ENCODE measurements around the gene ZNF280D. TPM values are rescaled to one million over a fixed set of nuclear protein-coding genes. Genes with fewer than 3 reads are reported as not detected.
"Not testable (repeated sequence)": the region's sequence is repeated elsewhere in the genome, so short reads cannot be mapped to it uniquely, and the experiment has no call there.

Gene ZNF280D
- 17.7 and 20.3 TPM in 2 replicates for total RNA-seq (2014; rRNA removed; shearing (Covaris generic))

GRCh38 chr15:56733136-56734012, at the start of gene ZNF280D:
Gene ZNF280D (minus strand): TSS chr15:56733509. CDS start chr15:56707109, 26,400 bp downstream.
- DNase-seq (ENCODE audit: low read depth), result peak; percentile 90

- no peak for DNase-seq (ENCODE audit: low read depth)
Measured at GRCh38 chr15:56782306-56782705, 49.0 kb upstream of the ZNF280D start.

- DNase-seq (ENCODE audit: low read depth), result no peak
Measured at GRCh38 chr15:56781666-56782065, 48.4 kb upstream of the ZNF280D start.

- DNase-seq (ENCODE audit: low read depth), result not testable (repeated sequence)
Measured at GRCh38 chr15:56780102-56780725, 46.9 kb upstream of the ZNF280D start.

- DNase-seq (ENCODE audit: low read depth), result not testable (repeated sequence)
Measured at GRCh38 chr15:56779449-56779848, 46.1 kb upstream of the ZNF280D start.

- no peak for DNase-seq (ENCODE audit: low read depth)
Measured at GRCh38 chr15:56778761-56779160, 45.5 kb upstream of the ZNF280D start.

GRCh38 chr15:56776839-56777238, 43.5 kb upstream of the ZNF280D start:
- no peak for DNase-seq (ENCODE audit: low read depth)

- DNase-seq (ENCODE audit: low read depth), result no peak
Measured at GRCh38 chr15:56775641-56776040, 42.3 kb upstream of the ZNF280D start.

GRCh38 chr15:56774356-56774755, 41.0 kb upstream of the ZNF280D start:
- no peak for DNase-seq (ENCODE audit: low read depth)

- no peak for DNase-seq (ENCODE audit: low read depth)
Measured at GRCh38 chr15:56772868-56773639, 39.7 kb upstream of the ZNF280D start.

GRCh38 chr15:56770173-56770572, 36.9 kb upstream of the ZNF280D start:
- no peak for DNase-seq (ENCODE audit: low read depth)

GRCh38 chr15:56767315-56767714, 34.0 kb upstream of the ZNF280D start:
- DNase-seq (ENCODE audit: low read depth), result no peak

- DNase-seq (ENCODE audit: low read depth), result peak; percentile 27
Measured at GRCh38 chr15:56765251-56765650, 31.9 kb upstream of the ZNF280D start.

GRCh38 chr15:56763141-56763895, 30.0 kb upstream of the ZNF280D start:
- no peak for DNase-seq (ENCODE audit: low read depth)

- peak; percentile 33 for DNase-seq (ENCODE audit: low read depth)
Measured at GRCh38 chr15:56760186-56760585, 26.9 kb upstream of the ZNF280D start.

- DNase-seq (ENCODE audit: low read depth), result peak; percentile 90
Measured at GRCh38 chr15:56759450-56759845, 26.1 kb upstream of the ZNF280D start.

- peak; percentile 46 for DNase-seq (ENCODE audit: low read depth)
Measured at GRCh38 chr15:56758770-56759449, 25.6 kb upstream of the ZNF280D start.

GRCh38 chr15:56757875-56758274, 24.6 kb upstream of the ZNF280D start:
- no peak for DNase-seq (ENCODE audit: low read depth)

- DNase-seq (ENCODE audit: low read depth), result no peak
Measured at GRCh38 chr15:56754772-56755370, 21.6 kb upstream of the ZNF280D start.

- DNase-seq (ENCODE audit: low read depth), result no peak
Measured at GRCh38 chr15:56752986-56753385, 19.7 kb upstream of the ZNF280D start.
